ENCODE data around the gene RPS2. TPM values are rescaled to one million over a fixed set of nuclear protein-coding genes. Genes with fewer than 3 reads are reported as not detected.

Gene RPS2
- total and polyA plus RNA-seq, 2 donors = 888 to 3,347 TPM

GRCh38 chr16:1914084-1914608 lies 50.5 kb downstream of the RPS2 start:
- 41% methylated on average over 15 of the region's 15 CpGs for WGBS
- no peak overlapping the region for H3K4me3 ChIP-seq (ENCODE audit: low read depth, low read length)
- no peak for DNase-seq (ENCODE audit: extremely low spot score)
- H3K4me1 ChIP-seq (ENCODE audit: insufficient read depth) = no peaks in the 10 kb centered on the region
- H3K27ac ChIP-seq (ENCODE audit: low read depth) = peak overlapping the region; percentile 76
- no peaks in the 10 kb centered on the region for H3K36me3 ChIP-seq (ENCODE audit: insufficient read depth)

GRCh38 chr16:1913327-1914083 lies 51.1 kb downstream of the RPS2 start:
- DNase-seq (ENCODE audit: extremely low spot score) = no peak
- H3K4me1 ChIP-seq (ENCODE audit: insufficient read depth) = no peaks in the 10 kb centered on the region
- H3K27ac ChIP-seq (ENCODE audit: low read depth) = peak overlapping the region; percentile 76
- WGBS = 46% methylated on average over 21 of the region's 21 CpGs
- H3K4me3 ChIP-seq (ENCODE audit: low read depth, low read length) = no peak overlapping the region
- H3K36me3 ChIP-seq (ENCODE audit: insufficient read depth) = no peaks in the 10 kb centered on the region

GRCh38 chr16:1912215-1912543 lies 52.4 kb downstream of the RPS2 start:
- no peaks in the 10 kb centered on the region for H3K36me3 ChIP-seq (ENCODE audit: insufficient read depth)
- no peak for DNase-seq (ENCODE audit: extremely low spot score)
- H3K4me1 ChIP-seq (ENCODE audit: insufficient read depth) = no peaks in the 10 kb centered on the region
- H3K4me3 ChIP-seq (ENCODE audit: low read depth, low read length) = no peak overlapping the region
- no peak overlapping the region for H3K27ac ChIP-seq (ENCODE audit: low read depth)
- WGBS = 80% methylated on average over 17 of the region's 17 CpGs

Small RNAs within 50 kb of the gene (small RNA-seq; reads per million reads assigned to genes)
- gene AC005363.2 (not detected), gene RN7SL219P (not detected), gene SNORA10 (not detected), gene SNORA64 (not detected)

Other genes starting within 250 kb of the RPS2 start
- 19.1 TPM for gene NME3, start 193.3 kb downstream of the RPS2 start, total RNA-seq
- 121 TPM for gene NME3, start 193.3 kb downstream of the RPS2 start, polyA plus RNA-seq
- gene EME2, start 192.0 kb downstream of the RPS2 start, total RNA-seq = 8.1 TPM
- gene EME2, start 192.0 kb downstream of the RPS2 start, polyA plus RNA-seq = 6.3 TPM
- 21.9 TPM for gene MRPS34, start 191.7 kb downstream of the RPS2 start, total RNA-seq
- gene MRPS34, start 191.7 kb downstream of the RPS2 start, polyA plus RNA-seq = 98.2 TPM
- gene SPSB3, start 182.3 kb downstream of the RPS2 start, total RNA-seq = 29.2 TPM
- 81.7 TPM for gene SPSB3, start 182.3 kb downstream of the RPS2 start, polyA plus RNA-seq
- 29.5 TPM for gene NUBP2, start 181.9 kb downstream of the RPS2 start, total RNA-seq
- gene NUBP2, start 181.9 kb downstream of the RPS2 start, polyA plus RNA-seq = 82.0 TPM
- 0.11 TPM for gene IGFALS, start 171.1 kb downstream of the RPS2 start, total RNA-seq
- gene IGFALS, start 171.1 kb downstream of the RPS2 start, polyA plus RNA-seq = 0.22 TPM
- gene HAGH, start 138.0 kb downstream of the RPS2 start, total RNA-seq = 20.9 TPM
- gene HAGH, start 138.0 kb downstream of the RPS2 start, polyA plus RNA-seq = 96.0 TPM
- 35.2 TPM for gene FAHD1, start 137.6 kb downstream of the RPS2 start, total RNA-seq
- 34.0 TPM for gene FAHD1, start 137.6 kb downstream of the RPS2 start, polyA plus RNA-seq
- not detected for gene MEIOB, start 92.7 kb downstream of the RPS2 start, total RNA-seq
- gene MEIOB, start 92.7 kb downstream of the RPS2 start, polyA plus RNA-seq = not detected
- gene HS3ST6, start 46.4 kb downstream of the RPS2 start, total RNA-seq = 1.8 TPM
- 1.6 TPM for gene HS3ST6, start 46.4 kb downstream of the RPS2 start, polyA plus RNA-seq
- 4.0 TPM for gene MSRB1, start 21.6 kb downstream of the RPS2 start, total RNA-seq
- gene MSRB1, start 21.6 kb downstream of the RPS2 start, polyA plus RNA-seq = 107 TPM
- gene RPL3L, start 10.1 kb downstream of the RPS2 start, total RNA-seq = 1.2 TPM
- gene RPL3L, start 10.1 kb downstream of the RPS2 start, polyA plus RNA-seq = not detected
- gene NDUFB10, start 5.3 kb downstream of the RPS2 start, total RNA-seq = 71.2 TPM
- 308 TPM for gene NDUFB10, start 5.3 kb downstream of the RPS2 start, polyA plus RNA-seq
- not detected for gene RNF151, start 2.0 kb upstream of the RPS2 start, total RNA-seq
- not detected for gene RNF151, start 2.0 kb upstream of the RPS2 start, polyA plus RNA-seq
- 10.9 TPM for gene TBL3, start 7.2 kb upstream of the RPS2 start, total RNA-seq
- gene TBL3, start 7.2 kb upstream of the RPS2 start, polyA plus RNA-seq = 50.6 TPM
- gene NOXO1, start 16.6 kb upstream of the RPS2 start, total RNA-seq = not detected
- gene NOXO1, start 16.6 kb upstream of the RPS2 start, polyA plus RNA-seq = 0.16 TPM
- 7.7 TPM for gene GFER, start 19.4 kb upstream of the RPS2 start, total RNA-seq
- gene GFER, start 19.4 kb upstream of the RPS2 start, polyA plus RNA-seq = 27.8 TPM
- gene SYNGR3, start 25.1 kb upstream of the RPS2 start, total RNA-seq = 2.0 TPM
- gene SYNGR3, start 25.1 kb upstream of the RPS2 start, polyA plus RNA-seq = 1.8 TPM
- 6.3 TPM for gene ZNF598, start 45.0 kb upstream of the RPS2 start, total RNA-seq
- gene ZNF598, start 45.0 kb upstream of the RPS2 start, polyA plus RNA-seq = 38.4 TPM
- not detected for gene NPW, start 55.0 kb upstream of the RPS2 start, total RNA-seq
- 0.08 TPM for gene NPW, start 55.0 kb upstream of the RPS2 start, polyA plus RNA-seq
- 25.9 TPM for gene NHERF2, start 62.1 kb upstream of the RPS2 start, total RNA-seq
- 111 TPM for gene NHERF2, start 62.1 kb upstream of the RPS2 start, polyA plus RNA-seq
- 13.7 TPM for gene NTHL1, start 83.0 kb upstream of the RPS2 start, total RNA-seq
- gene NTHL1, start 83.0 kb upstream of the RPS2 start, polyA plus RNA-seq = 28.5 TPM
- 50.2 TPM for gene TSC2, start 83.2 kb upstream of the RPS2 start, total RNA-seq
- 55.9 TPM for gene TSC2, start 83.2 kb upstream of the RPS2 start, polyA plus RNA-seq
- 79.5 TPM for gene PKD1, start 171.1 kb upstream of the RPS2 start, total RNA-seq
- 197 TPM for gene PKD1, start 171.1 kb upstream of the RPS2 start, polyA plus RNA-seq
- gene RAB26, start 183.8 kb upstream of the RPS2 start, total RNA-seq = 0.63 TPM
- 0.63 TPM for gene RAB26, start 183.8 kb upstream of the RPS2 start, polyA plus RNA-seq
- gene TRAF7, start 191.0 kb upstream of the RPS2 start, total RNA-seq = 21.9 TPM
- 57.0 TPM for gene TRAF7, start 191.0 kb upstream of the RPS2 start, polyA plus RNA-seq
- 0.69 TPM for gene CASKIN1, start 231.8 kb upstream of the RPS2 start, total RNA-seq
- 0.48 TPM for gene CASKIN1, start 231.8 kb upstream of the RPS2 start, polyA plus RNA-seq
- gene MLST8, start 240.6 kb upstream of the RPS2 start, total RNA-seq = 9.3 TPM
- 50.4 TPM for gene MLST8, start 240.6 kb upstream of the RPS2 start, polyA plus RNA-seq
- 4.0 TPM for gene BRICD5, start 246.0 kb upstream of the RPS2 start, total RNA-seq
- 5.0 TPM for gene BRICD5, start 246.0 kb upstream of the RPS2 start, polyA plus RNA-seq

All from urinary bladder (tissue), 4 donors.